Trophoblast cell (in vitro differentiated cells and primary cell): ENCODE data around the gene NRXN3.

ENCODE experiments used
- DNase-seq, 2 donors: peaks; one replicate each; pipeline ENCODE4 v3.0.0-alpha.2; 2016
- H2AFZ ChIP-seq: 2 replicates; pipeline ENCODE4 v1.6.1; 2013; ENCODE audit warnings: low read length, moderate library complexity, mild to moderate bottlenecking; ENCODE audit not compliant: insufficient read depth, poor library complexity
- H2AK5ac ChIP-seq: 2 replicates; pipeline ENCODE4 v1.6.1; 2013; ENCODE audit warnings: mild to moderate bottlenecking, low read length
- H2BK120ac ChIP-seq: 2 replicates; pipeline ENCODE4 v1.6.1; 2013; ENCODE audit warnings: low read length, mild to moderate bottlenecking, moderate library complexity; ENCODE audit not compliant: insufficient read depth, poor library complexity
- H2BK12ac ChIP-seq: 2 replicates; pipeline ENCODE4 v1.6.1; 2013; ENCODE audit warnings: mild to moderate bottlenecking, low read length, moderate library complexity
- H2BK5ac ChIP-seq: 2 replicates; pipeline ENCODE4 v1.6.1; 2013; ENCODE audit warnings: low read length, low read depth, moderate library complexity, mild to moderate bottlenecking; ENCODE audit not compliant: poor library complexity
- H3K14ac ChIP-seq: 2 replicates; pipeline ENCODE4 v1.6.1; 2013; ENCODE audit warnings: mild to moderate bottlenecking, low read length
- H3K18ac ChIP-seq: 2 replicates; pipeline ENCODE4 v1.6.1; 2013; ENCODE audit warnings: mild to moderate bottlenecking, low read length
- H3K23ac ChIP-seq: 2 replicates; pipeline ENCODE4 v1.6.1; 2013; ENCODE audit warnings: low read length
- H3K27ac ChIP-seq: 2 replicates; pipeline ENCODE4 v1.5.1; 2013; ENCODE audit warnings: low read depth, mild to moderate bottlenecking, inconsistent platforms, low read length, moderate library complexity
- H3K27me3 ChIP-seq: 2 replicates; pipeline ENCODE4 v1.6.1; 2013; ENCODE audit warnings: inconsistent platforms, mild to moderate bottlenecking, low read length, moderate library complexity; ENCODE audit not compliant: insufficient read depth
- H3K36me3 ChIP-seq, 2 experiments: 1 replicate in 1 of 2; 2 replicates in 1 of 2; pipeline ENCODE4 v1.6.1; 2013; ENCODE audit warnings: low read length in 2 of 2, mild to moderate bottlenecking in 2 of 2, moderate library complexity in 1 of 2; ENCODE audit not compliant: insufficient read depth in 2 of 2, control insufficient read depth in 1 of 2
- H3K4ac ChIP-seq: 2 replicates; pipeline ENCODE4 v1.6.1; 2013; ENCODE audit warnings: low read depth, mild to moderate bottlenecking, low read length, moderate library complexity
- H3K4me1 ChIP-seq, 2 experiments: 1 replicate in 1 of 2; 2 replicates in 1 of 2; pipeline ENCODE4 v1.6.1; 2013; ENCODE audit warnings: low read length in 2 of 2, mild to moderate bottlenecking in 2 of 2, moderate library complexity in 1 of 2; ENCODE audit not compliant: insufficient read depth in 2 of 2, control insufficient read depth in 1 of 2
- H3K4me2 ChIP-seq: 2 replicates; pipeline ENCODE4 v1.6.1; 2013; ENCODE audit warnings: inconsistent platforms, mild to moderate bottlenecking, low read length, moderate library complexity
- H3K4me3 ChIP-seq: 2 replicates; pipeline ENCODE4 v1.5.1; 2013; ENCODE audit warnings: mild to moderate bottlenecking, low read depth, low read length, inconsistent platforms
- H3K79me1 ChIP-seq: one replicate; pipeline ENCODE4 v1.6.1; 2013; ENCODE audit warnings: low read length
- H3K79me2 ChIP-seq: 2 replicates; pipeline ENCODE4 v1.6.1; 2013; ENCODE audit warnings: low read length, mild to moderate bottlenecking; ENCODE audit not compliant: control insufficient read depth, insufficient read depth, poor library complexity
- H3K9ac ChIP-seq: 2 replicates; pipeline ENCODE4 v1.6.1; 2013; ENCODE audit warnings: mild to moderate bottlenecking, low read length
- H3K9me3 ChIP-seq: 2 replicates; pipeline ENCODE4 v1.6.1; 2013; ENCODE audit warnings: low read depth, mild to moderate bottlenecking, control low read depth, inconsistent platforms, low read length; ENCODE audit not compliant: insufficient read depth
- H4K12ac ChIP-seq: 2 replicates; pipeline ENCODE4 v1.6.1; 2013; ENCODE audit warnings: low read depth, mild to moderate bottlenecking, low read length, moderate library complexity
- H4K8ac ChIP-seq: 2 replicates; pipeline ENCODE4 v1.6.1; 2013; ENCODE audit warnings: low read depth, mild to moderate bottlenecking, low read length, moderate library complexity
- H4K91ac ChIP-seq: one replicate; pipeline ENCODE4 v1.6.1; 2013; ENCODE audit warnings: low read depth, mild to moderate bottlenecking, low read length, moderate library complexity
- WGBS: extraction: QIAGEN DNeasy Blood & Tissue Kit; methylation state at CpG from one replicate; pipeline ENCODE4 v1.1.7; 2013; ENCODE audit warnings: missing lambda C conversion rate; ENCODE audit not compliant: insufficient read length, insufficient coverage; ENCODE audit errors: extremely low coverage; 5-methylcytosine and 5-hydroxymethylcytosine counted together

NRXN3 gene

GRCh38 chr14:78310272-78310671 is 140.1 kb downstream of the NRXN3 start:
- H2BK12ac ChIP-seq, result no peak overlapping the region
- no peaks in the 10 kb centered on the region for H3K79me1 ChIP-seq
- no peak overlapping the region for H4K8ac ChIP-seq
- no peaks in the 10 kb centered on the region for H3K36me3 ChIP-seq
- no peak overlapping the region for H2AFZ ChIP-seq
- H3K27ac ChIP-seq, result no peak overlapping the region
- H3K9ac ChIP-seq, result no peak overlapping the region
- no peak overlapping the region for H3K18ac ChIP-seq
- H4K12ac ChIP-seq, result no peak overlapping the region
- no peak overlapping the region for H2BK5ac ChIP-seq
- H3K79me2 ChIP-seq, result no peaks in the 10 kb centered on the region
- no peak overlapping the region for H3K23ac ChIP-seq
- no peaks in the 10 kb centered on the region for H3K4me1 ChIP-seq
- no peaks in the 10 kb centered on the region for H3K27me3 ChIP-seq
- no peak overlapping the region for H3K14ac ChIP-seq
- H4K91ac ChIP-seq, result no peak overlapping the region
- no peak overlapping the region for H2AK5ac ChIP-seq
- no peak overlapping the region for H3K4me3 ChIP-seq
- no peak overlapping the region for H3K4me2 ChIP-seq
- H3K4ac ChIP-seq, result no peak overlapping the region
- no peak overlapping the region for H2BK120ac ChIP-seq
- WGBS, result no CpG with 5 or more reads among the region's 3 CpGs
- H3K9me3 ChIP-seq, result no peaks in the 10 kb centered on the region
- DNase-seq, result no peak

- Histone ChIP-seq H3K36me3 (no peaks in the 10 kb centered on the region), H3K79me2 (no peaks in the 10 kb centered on the region), H4K12ac (no peak overlapping the region), H3K9me3 (no peaks in the 10 kb centered on the region), H3K79me1 (no peaks in the 10 kb centered on the region), H3K14ac (no peak overlapping the region), H3K4me3 (no peak overlapping the region), H3K27me3 (no peaks in the 10 kb centered on the region), H3K9ac (no peak overlapping the region), H3K4ac (no peak overlapping the region), H2AK5ac (no peak overlapping the region), H3K18ac (no peak overlapping the region), H4K8ac (no peak overlapping the region), H2BK5ac (no peak overlapping the region), H3K4me2 (no peak overlapping the region), H2BK12ac (no peak overlapping the region), H2AFZ (no peak overlapping the region), H2BK120ac (no peak overlapping the region), H4K91ac (no peak overlapping the region), H3K23ac (no peak overlapping the region), H3K27ac (no peak overlapping the region), H3K4me1 (no peaks in the 10 kb centered on the region)
- WGBS, result no CpG with 5 or more reads among the region's 3 CpGs
- DNase-seq, result no peak
Observed at GRCh38 chr14:78313499-78313898, 143.3 kb downstream of the NRXN3 start.

GRCh38 chr14:78314484-78314883 is 144.3 kb downstream of the NRXN3 start:
- H4K8ac ChIP-seq, result no peak overlapping the region
- H3K27ac ChIP-seq, result no peak overlapping the region
- no peak for DNase-seq
- no peaks in the 10 kb centered on the region for H3K36me3 ChIP-seq
- H3K14ac ChIP-seq, result no peak overlapping the region
- H2BK12ac ChIP-seq, result no peak overlapping the region
- no peak overlapping the region for H3K18ac ChIP-seq
- H2AK5ac ChIP-seq, result no peak overlapping the region
- H3K27me3 ChIP-seq, result no peaks in the 10 kb centered on the region
- H3K4ac ChIP-seq, result no peak overlapping the region
- H2BK5ac ChIP-seq, result no peak overlapping the region
- H2BK120ac ChIP-seq, result no peak overlapping the region
- no peak overlapping the region for H3K23ac ChIP-seq
- no CpG with 5 or more reads among the region's 4 CpGs for WGBS
- no peak overlapping the region for H3K9ac ChIP-seq
- no peaks in the 10 kb centered on the region for H3K79me2 ChIP-seq
- no peak overlapping the region for H2AFZ ChIP-seq
- no peaks in the 10 kb centered on the region for H3K4me1 ChIP-seq
- no peaks in the 10 kb centered on the region for H3K79me1 ChIP-seq
- no peak overlapping the region for H3K4me2 ChIP-seq
- no peak overlapping the region for H4K91ac ChIP-seq
- H3K4me3 ChIP-seq, result no peak overlapping the region
- no peak overlapping the region for H4K12ac ChIP-seq
- no peaks in the 10 kb centered on the region for H3K9me3 ChIP-seq

GRCh38 chr14:78316052-78316451 is 145.9 kb downstream of the NRXN3 start:
- H2BK120ac ChIP-seq, result no peak overlapping the region
- no peak overlapping the region for H3K4me2 ChIP-seq
- no peaks in the 10 kb centered on the region for H3K79me1 ChIP-seq
- no peak overlapping the region for H3K4me3 ChIP-seq
- no peaks in the 10 kb centered on the region for H3K79me2 ChIP-seq
- H3K27ac ChIP-seq, result no peak overlapping the region
- H3K4ac ChIP-seq, result no peak overlapping the region
- WGBS, result no CpG with 5 or more reads among the region's 1 CpG
- no peak for DNase-seq
- H4K91ac ChIP-seq, result no peak overlapping the region
- no peak overlapping the region for H3K9ac ChIP-seq
- H2BK5ac ChIP-seq, result no peak overlapping the region
- no peak overlapping the region for H3K18ac ChIP-seq
- H3K4me1 ChIP-seq, result no peaks in the 10 kb centered on the region
- H4K12ac ChIP-seq, result no peak overlapping the region
- no peak overlapping the region for H2AK5ac ChIP-seq
- no peak overlapping the region for H2AFZ ChIP-seq
- H3K14ac ChIP-seq, result no peak overlapping the region
- H2BK12ac ChIP-seq, result no peak overlapping the region
- no peak overlapping the region for H3K23ac ChIP-seq
- no peaks in the 10 kb centered on the region for H3K27me3 ChIP-seq
- H3K36me3 ChIP-seq, result no peaks in the 10 kb centered on the region
- no peaks in the 10 kb centered on the region for H3K9me3 ChIP-seq
- no peak overlapping the region for H4K8ac ChIP-seq
